SJSA1 (cell line): ENCODE results near the gene ALB. TPM values are rescaled to one million over a fixed set of nuclear protein-coding genes. Genes with fewer than 3 reads are reported as not detected.

Source experiments
- DNase-seq, 2 experiments: peaks; one replicate each; pipeline ENCODE4 v3.0.0-alpha.2; 2015 to 2020; ENCODE audit warnings: low spot score in 2 of 2, low read depth in 1 of 2
- H3K27ac ChIP-seq: fragments of 250-450 bp; sonication (Bioruptor Pico); 2 replicates; pipeline ENCODE4 v1.5.1; 2020; ENCODE audit warnings: mild to moderate bottlenecking, moderate library complexity
- H3K27me3 ChIP-seq: fragments of 250-450 bp; sonication (Bioruptor Pico); replicated peaks from 2 replicates; pipeline ENCODE4 v1.5.1; 2020; ENCODE audit warnings: mild to moderate bottlenecking, moderate library complexity
- H3K36me3 ChIP-seq: fragments of 250-450 bp; sonication (Bioruptor Pico); 2 replicates; pipeline ENCODE4 v1.5.1; 2020; ENCODE audit warnings: mild to moderate bottlenecking
- H3K4me1 ChIP-seq: fragments of 250-450 bp; sonication (Bioruptor Pico); replicated peaks from 2 replicates; pipeline ENCODE4 v1.6.1; 2021; ENCODE audit warnings: mild to moderate bottlenecking
- H3K4me3 ChIP-seq: fragments of 250-450 bp; sonication (Bioruptor Pico); 2 replicates; pipeline ENCODE4 v1.5.1; 2020; ENCODE audit warnings: mild to moderate bottlenecking
- H3K9me3 ChIP-seq: fragments of 250-450 bp; sonication (Bioruptor Pico); replicated peaks from 2 replicates; pipeline ENCODE4 v1.5.1; 2020; ENCODE audit warnings: mild to moderate bottlenecking
- total RNA-seq: library from RNA; depleted of rRNA; stranded (reverse); fragments of >200 nt; shearing (Covaris generic); gene quantifications from 2 replicates; pipeline ENCODE4 v1.2.3, GENCODE V29; 2014; rRNA removed

ALB gene
- total RNA-seq, 1 experiment from 2014 or later = not detected

GRCh38 chr4:73454920-73455319, 50.8 kb downstream of the ALB start:
- Histone ChIP-seq H3K36me3 (no peaks in the 10 kb centered on the region), H3K27ac (no peak overlapping the region), H3K4me3 (no peak overlapping the region), H3K4me1 (peaks cover 10% of the 10 kb centered on the region), H3K9me3 (no peaks in the 10 kb centered on the region), H3K27me3 (peaks cover 4% of the 10 kb centered on the region; the same call in 1 of the 2 replicates)
- no peak for DNase-seq

- Histone ChIP-seq H3K4me1 (no peaks in the 10 kb centered on the region), H3K27me3 (peaks cover 4% of the 10 kb centered on the region; the same call in 1 of the 2 replicates), H3K9me3 (no peaks in the 10 kb centered on the region), H3K27ac (no peak overlapping the region), H3K4me3 (no peak overlapping the region), H3K36me3 (no peaks in the 10 kb centered on the region)
- DNase-seq = no peak
These were observed 52.3 kb downstream of the ALB start for GRCh38 chr4:73456177-73457022.

DNA sequence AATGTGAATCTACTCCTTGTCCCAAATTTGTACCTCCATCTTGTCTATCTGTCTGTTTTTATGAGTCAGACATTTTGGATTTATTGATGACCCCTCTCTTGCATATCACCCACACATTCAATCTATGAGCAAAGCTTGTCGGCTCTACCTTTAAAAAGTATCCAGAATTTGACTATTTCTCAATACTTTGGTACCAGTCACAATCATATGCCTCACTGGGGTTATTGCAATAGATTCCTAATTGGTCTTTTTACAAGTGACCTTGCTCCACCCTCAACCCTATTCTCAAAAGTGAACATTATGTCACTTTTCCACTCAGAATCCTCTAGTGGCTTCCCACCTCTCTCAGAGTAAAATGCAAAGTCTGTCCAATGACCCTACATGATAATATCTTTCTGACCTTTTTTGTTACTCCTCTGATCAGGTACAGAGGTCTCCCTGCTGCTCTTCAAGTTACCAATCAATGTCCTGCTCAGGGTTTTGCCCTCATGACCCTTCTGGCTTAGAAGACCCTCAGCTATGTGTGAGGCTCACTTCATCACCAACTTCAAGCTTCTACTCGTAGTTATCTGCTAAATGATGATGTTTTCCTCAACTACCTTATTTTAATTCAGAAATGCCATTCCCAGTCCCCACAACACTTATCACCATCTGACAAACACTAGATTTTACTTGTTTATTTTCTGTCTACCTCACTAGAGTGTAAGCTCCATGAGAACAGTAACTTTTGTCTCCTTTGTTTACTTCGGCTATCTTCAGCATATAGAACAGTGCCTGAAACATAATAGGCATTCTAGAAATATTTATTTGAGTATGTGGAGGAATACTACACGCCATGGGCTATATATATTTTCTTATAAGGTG, 54.3 kb downstream of the ALB start:
- DNase-seq = no peak
- H3K4me1 ChIP-seq = no peaks in the 10 kb centered on the region
- no peaks in the 10 kb centered on the region for H3K36me3 ChIP-seq
- H3K27me3 ChIP-seq = peaks cover 4% of the 10 kb centered on the region; the same call in 1 of the 2 replicates
- H3K9me3 ChIP-seq = no peaks in the 10 kb centered on the region
- H3K27ac ChIP-seq = no peak overlapping the region
- no peak overlapping the region for H3K4me3 ChIP-seq

- Histone ChIP-seq H3K4me3 (no peak overlapping the region), H3K9me3 (no peaks in the 10 kb centered on the region), H3K27ac (no peak overlapping the region), H3K4me1 (no peaks in the 10 kb centered on the region), H3K27me3 (peaks cover 4% of the 10 kb centered on the region; the same call in 1 of the 2 replicates), H3K36me3 (no peaks in the 10 kb centered on the region)
- DNase-seq = no peak
These were observed 54.9 kb downstream of the ALB start for GRCh38 chr4:73459048-73459421.

DNA sequence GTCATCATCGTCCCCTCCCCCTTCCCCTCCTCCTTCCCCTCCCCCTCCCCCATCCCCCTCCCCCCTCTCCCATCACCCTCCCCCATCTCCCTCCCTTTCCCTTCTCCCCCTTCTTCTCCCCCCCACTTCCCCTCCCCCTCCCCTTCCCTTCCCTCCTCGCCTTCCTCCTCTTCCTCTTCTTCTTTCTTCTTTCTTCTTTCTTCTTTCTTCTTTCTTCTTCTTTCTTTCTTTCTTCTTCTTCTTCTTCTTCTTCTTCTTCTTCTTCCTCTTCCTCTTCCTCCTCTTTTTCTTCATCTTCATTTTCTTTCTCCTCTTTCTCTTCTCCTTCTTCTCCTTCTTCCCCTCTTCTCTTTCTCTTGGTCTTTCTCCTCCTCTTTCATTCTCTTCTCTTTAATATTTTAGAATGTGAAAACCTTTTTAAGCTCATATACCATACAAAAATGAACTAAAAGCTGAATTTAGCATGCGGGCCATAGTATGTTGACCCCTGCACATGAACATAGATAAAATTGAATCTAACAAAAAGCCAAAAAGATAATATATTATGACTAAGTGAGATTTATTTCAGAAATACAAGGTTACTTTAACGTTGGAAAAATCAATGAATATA, 56.9 kb downstream of the ALB start:
- Histone ChIP-seq H3K36me3 (no peaks in the 10 kb centered on the region), H3K9me3 (no peaks in the 10 kb centered on the region), H3K27ac (no peak overlapping the region), H3K4me1 (no peaks in the 10 kb centered on the region), H3K4me3 (no peak overlapping the region), H3K27me3 (peaks cover 4% of the 10 kb centered on the region; the same call in 1 of the 2 replicates)
- no peak for DNase-seq

DNA sequence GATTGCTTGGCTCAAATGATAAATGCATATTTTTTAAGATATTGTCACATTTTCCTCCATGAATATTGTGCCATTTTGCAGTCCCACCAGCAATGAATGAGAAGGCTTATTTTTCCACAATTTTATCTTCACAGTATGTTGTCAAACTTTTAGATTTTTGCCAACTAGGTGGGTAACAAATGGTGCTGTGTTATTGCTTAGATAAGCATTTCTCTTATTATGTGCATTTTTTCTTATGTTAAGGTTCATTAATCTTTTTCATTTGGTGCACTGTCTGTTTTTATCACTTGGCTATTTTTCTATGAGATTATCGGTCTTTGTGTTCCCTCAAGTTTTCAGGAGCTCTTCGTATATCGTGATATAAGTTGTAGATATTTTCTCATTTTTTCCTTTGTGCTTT, 64.1 kb downstream of the ALB start:
- H3K4me1 ChIP-seq = no peaks in the 10 kb centered on the region
- H3K27ac ChIP-seq = no peak overlapping the region
- H3K27me3 ChIP-seq = no peaks in the 10 kb centered on the region
- H3K4me3 ChIP-seq = no peak overlapping the region
- H3K36me3 ChIP-seq = no peaks in the 10 kb centered on the region
- DNase-seq = no peak
- H3K9me3 ChIP-seq = no peaks in the 10 kb centered on the region

DNA sequence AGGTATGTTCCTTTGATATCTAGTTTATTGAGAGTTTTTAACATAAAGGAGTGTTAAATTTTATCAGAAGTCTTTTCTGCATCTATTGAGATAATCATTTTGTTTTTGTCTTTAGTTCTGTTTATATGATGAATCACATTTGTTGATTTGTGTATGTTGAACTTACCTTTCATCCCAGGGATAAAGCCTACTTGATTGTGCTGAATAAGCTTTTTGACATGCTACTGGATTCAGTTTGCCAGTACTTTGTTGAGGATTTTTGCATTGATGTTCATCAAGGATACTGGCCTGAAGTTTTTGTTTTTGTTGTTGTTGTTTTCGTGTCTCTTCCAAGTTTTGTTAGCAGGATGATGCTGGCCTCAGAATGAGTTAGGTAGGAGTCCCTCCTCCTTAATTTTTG, 66.6 kb downstream of the ALB start:
- Histone ChIP-seq H3K4me1 (no peaks in the 10 kb centered on the region), H3K9me3 (no peaks in the 10 kb centered on the region)
- DNase-seq = no peak

More for the DNA sequence above, 66.6 kb downstream of the ALB start:
- Histone ChIP-seq H3K36me3 (no peaks in the 10 kb centered on the region), H3K27me3 (no peaks in the 10 kb centered on the region), H3K27ac (no peak overlapping the region), H3K4me3 (no peak overlapping the region)

Other genes with a start within 250 kb of the ALB start
- gene ANKRD17, start 145.5 kb upstream of the ALB start, total RNA-seq = 26.3 and 36.8 TPM in 2 replicates
- 0.74 TPM in 1 of 2 replicates, not detected in the other for gene AFP, start 31.9 kb downstream of the ALB start, total RNA-seq
- gene AFM, start 77.5 kb downstream of the ALB start, total RNA-seq = not detected in 2 replicates
- gene RASSF6, start 216.1 kb downstream of the ALB start, total RNA-seq = not detected in 2 replicates